SK-N-MC (cell line): Measurements from ENCODE around the gene UTP11.
"Not testable (repeated sequence)": the region's sequence is repeated elsewhere in the genome, so short reads cannot be mapped to it uniquely, and the experiment has no call there.

Experiments
- DNase-seq: peaks from one replicate; pipeline ENCODE4 v3.0.0-alpha.2; 2011; ENCODE audit warnings: low read depth, low spot score
- H3K27ac ChIP-seq: fragments of 200-600 bp; sonication (generic); 2 replicates; pipeline ENCODE4 v1.5.1; 2016; ENCODE audit warnings: mixed run types
- H3K36me3 ChIP-seq: fragments of 200-600 bp; sonication (generic); 2 replicates; pipeline ENCODE4 v1.6.1; 2017; ENCODE audit warnings: antibody characterized with exemption, low read length, mixed read lengths; ENCODE audit not compliant: insufficient read depth
- H3K4me3 ChIP-seq: fragments of 200-600 bp; sonication (generic); 2 replicates; pipeline ENCODE4 v1.5.1; 2016
- H3K9ac ChIP-seq: fragments of 200-600 bp; sonication (generic); 2 replicates; pipeline ENCODE4 v1.8.0; 2017; ENCODE audit warnings: mixed run types, mixed read lengths; ENCODE audit not compliant: insufficient read length
- H3K9me3 ChIP-seq: fragments of 200-600 bp; sonication (generic); 2 replicates; pipeline ENCODE4 v1.6.1; 2017; ENCODE audit warnings: low read depth, mild to moderate bottlenecking, antibody characterized with exemption, low read length, moderate library complexity, mixed read lengths
- EZH2 ChIP-seq: fragments of 200-600 bp; sonication (generic); IDR thresholded peaks from one replicate; pipeline ENCODE4 v1.6.1; 2017; ENCODE audit warnings: antibody characterized with exemption
- FOXP2 ChIP-seq: optimal IDR thresholded peaks from 2 replicates; pipeline ENCODE3; 2011; ENCODE audit warnings: mild to moderate bottlenecking, moderate library complexity; ENCODE audit not compliant: insufficient read depth; ENCODE audit errors: extremely low read length, control extremely low read depth
- POLR2AphosphoS5 ChIP-seq: IDR thresholded peaks from 2 replicates; pipeline ENCODE4 v1.6.1; 2012; ENCODE audit warnings: mild to moderate bottlenecking, low read depth, low read length, borderline replicate concordance

UTP11 gene

GRCh38 chr1:38030596-38031512 lies 18.3 kb downstream of the UTP11 start:
- peaks cover 5% of the 10 kb centered on the region for H3K36me3 ChIP-seq
- H3K9ac ChIP-seq = no peak overlapping the region
- DNase-seq = no peak
- TF ChIP-seq POLR2AphosphoS5 (no peak), EZH2 (no peak), FOXP2 (no peak)
- H3K9me3 ChIP-seq = no peaks in the 10 kb centered on the region
- no peak overlapping the region for H3K27ac ChIP-seq
- no peak overlapping the region for H3K4me3 ChIP-seq

GRCh38 chr1:38031513-38031866 lies 19.0 kb downstream of the UTP11 start:
- no peak overlapping the region for H3K27ac ChIP-seq
- TF ChIP-seq FOXP2 = no peak
- H3K36me3 ChIP-seq = no peaks in the 10 kb centered on the region; the same call in 1 of the 2 replicates
- no peak overlapping the region for H3K4me3 ChIP-seq
- no peaks in the 10 kb centered on the region for H3K9me3 ChIP-seq
- no peak for DNase-seq
- H3K9ac ChIP-seq = no peak overlapping the region

GRCh38 chr1:38032992-38033391 lies 20.5 kb downstream of the UTP11 start:
- not testable (repeated sequence) for H3K4me3 ChIP-seq, H3K27ac ChIP-seq, H3K9me3 ChIP-seq, H3K36me3 ChIP-seq, DNase-seq, H3K9ac ChIP-seq

GRCh38 chr1:38034871-38035270 lies 22.3 kb downstream of the UTP11 start:
- no peak overlapping the region for H3K9ac ChIP-seq
- TF ChIP-seq POLR2AphosphoS5 (no peak), EZH2 (no peak), FOXP2 (no peak)

GRCh38 chr1:38037221-38037939 lies 24.8 kb downstream of the UTP11 start:
- H3K9me3 ChIP-seq = no peaks in the 10 kb centered on the region
- H3K9ac ChIP-seq = no peak overlapping the region
- no peak for DNase-seq
- H3K36me3 ChIP-seq = no peaks in the 10 kb centered on the region
- TF ChIP-seq FOXP2 (no peak), EZH2 (no peak), POLR2AphosphoS5 (no peak)
- H3K4me3 ChIP-seq = no peak overlapping the region
- H3K27ac ChIP-seq = 0 out of 2 replicates have a peak overlapping the region, but pooled peaks have one; percentile 7

More at GRCh38 chr1:38034871-38035270, 22.3 kb downstream of the UTP11 start:
- no peak for DNase-seq
- no peaks in the 10 kb centered on the region for H3K36me3 ChIP-seq
- no peak overlapping the region for H3K4me3 ChIP-seq
- no peaks in the 10 kb centered on the region for H3K9me3 ChIP-seq
- no peak overlapping the region for H3K27ac ChIP-seq

- peak overlapping the region; percentile 70; the same call in 1 of the 2 replicates for H3K27ac ChIP-seq
- H3K9ac ChIP-seq = peak overlapping the region; percentile 47
- DNase-seq = no peak
- peak overlapping the region; percentile 64 for H3K4me3 ChIP-seq
- peaks cover 8% of the 10 kb centered on the region for H3K36me3 ChIP-seq
- no peak for TF ChIP-seq FOXP2
- no peaks in the 10 kb centered on the region for H3K9me3 ChIP-seq
Observed at GRCh38 chr1:38038861-38039260, 26.3 kb downstream of the UTP11 start.

- H3K4me3 ChIP-seq = peak overlapping the region; percentile 64
Observed at GRCh38 chr1:38039331-38040088, 27.0 kb downstream of the UTP11 start.

More at GRCh38 chr1:38039331-38040088, 27.0 kb downstream of the UTP11 start:
- TF ChIP-seq POLR2AphosphoS5 (no peak), FOXP2 (no peak), EZH2 (no peak)
- H3K36me3 ChIP-seq = peaks cover 13% of the 10 kb centered on the region
- no peaks in the 10 kb centered on the region for H3K9me3 ChIP-seq
- DNase-seq = no peak
- peak overlapping the region; percentile 70; the same call in 1 of the 2 replicates for H3K27ac ChIP-seq
- H3K9ac ChIP-seq = peak overlapping the region; percentile 47
